HepG2 (cell line): ENCODE measurements around the gene LSM12. TPM values are rescaled to one million over a fixed set of nuclear protein-coding genes. Genes with fewer than 3 reads are reported as not detected.

Source experiments
- CTCF ChIP-seq: sonication (generic); formaldehyde crosslinking; IDR thresholded peaks from 2 replicates; pipeline ENCODE4 v1.5.0; 2020; ENCODE audit warnings: mild to moderate bottlenecking, missing genetic modification reagents, moderate library complexity
- FOXM1 ChIP-seq: sonication (generic); formaldehyde crosslinking; IDR thresholded peaks from 2 replicates; pipeline ENCODE4 v1.5.0; 2020; ENCODE audit warnings: missing genetic modification reagents
- ISL2 ChIP-seq: sonication (generic); formaldehyde crosslinking; IDR thresholded peaks from 2 replicates; pipeline ENCODE4 v1.5.0; 2020; ENCODE audit warnings: missing genetic modification reagents
- NFATC3 ChIP-seq: sonication (generic); formaldehyde crosslinking; IDR thresholded peaks from 2 replicates; pipeline ENCODE4 v1.5.1; 2020; ENCODE audit warnings: mild to moderate bottlenecking, missing genetic modification reagents
- RFXAP ChIP-seq: sonication (generic); formaldehyde crosslinking; IDR thresholded peaks from 2 replicates; pipeline ENCODE4 v1.4.0; 2020; ENCODE audit warnings: missing genetic modification reagents, borderline replicate concordance
- SAFB2 ChIP-seq: sonication (generic); formaldehyde crosslinking; IDR thresholded peaks from 2 replicates; pipeline ENCODE4 v1.5.1; 2020; ENCODE audit warnings: missing genetic modification reagents, low read depth, mild to moderate bottlenecking, borderline replicate concordance
- SMAD3 ChIP-seq: sonication (generic); formaldehyde crosslinking; IDR thresholded peaks from 2 replicates; pipeline ENCODE4 v1.4.0; 2020; ENCODE audit warnings: missing genetic modification reagents
- STAT5B ChIP-seq: sonication (generic); formaldehyde crosslinking; IDR thresholded peaks from 2 replicates; pipeline ENCODE4 v1.4.0; 2020; ENCODE audit warnings: missing genetic modification reagents
- TRIM22 ChIP-seq: fragments of 450-650 bp; IDR thresholded peaks from 2 replicates; pipeline ENCODE4 v1.6.1; 2017
- ZBTB46 ChIP-seq: sonication (generic); formaldehyde crosslinking; IDR thresholded peaks from 2 replicates; pipeline ENCODE4 v1.4.0; 2020; ENCODE audit warnings: mild to moderate bottlenecking, missing genetic modification reagents, borderline replicate concordance
- ZFP36 ChIP-seq: fragments of 150-350 bp; IDR thresholded peaks from 2 replicates; pipeline ENCODE4 v1.6.1; 2018; ENCODE audit warnings: borderline replicate concordance, low read length, low read depth; ENCODE audit not compliant: partially characterized antibody
- ZNF354B ChIP-seq: sonication (generic); formaldehyde crosslinking; IDR thresholded peaks from 2 replicates; pipeline ENCODE4 v1.8.0; 2022; ENCODE audit warnings: mild to moderate bottlenecking, missing genetic modification reagents
- ZNF562 ChIP-seq: sonication (generic); formaldehyde crosslinking; IDR thresholded peaks from 2 replicates; pipeline ENCODE4 v1.8.0; 2022; ENCODE audit warnings: missing genetic modification reagents, borderline replicate concordance
- ZNF737 ChIP-seq: sonication (generic); formaldehyde crosslinking; IDR thresholded peaks from 2 replicates; pipeline ENCODE4 v1.5.0; 2020; ENCODE audit warnings: missing genetic modification reagents, mild to moderate bottlenecking, borderline replicate concordance
- polyA plus RNA-seq, 8 experiments: library from polyadenylated mRNA; depleted of rRNA in 3 of 8; stranded (reverse) in 7 of 8; unstranded in 1 of 8; fragments of >200 nt; fragmentation: Illumina TruSeq in 4 of 8; extraction: Trizol in 4 of 8; gene quantifications; 2 replicates each; pipeline versions ENCODE4 v1.2.1 to v1.2.3, GENCODE V29; 2011 to 2016; ENCODE audit warnings: low read depth in 4 of 8, missing spikeins in 1 of 8, mixed read lengths in 1 of 8; ENCODE audit not compliant: insufficient read depth in 1 of 8
- total RNA-seq, 5 experiments: library from RNA; depleted of rRNA; stranded (reverse); fragments of >200 nt; fragmentation: Illumina TruSeq; extraction: Trizol; gene quantifications; 2 replicates each; pipeline ENCODE4 v1.2.3, GENCODE V29; 2016; ENCODE audit warnings: low read depth in 1 of 5
- TF ChIP-seq, protein P1 (sequence below): sonication (generic); formaldehyde crosslinking; IDR thresholded peaks from 2 replicates; pipeline ENCODE4 v1.5.0; 2020; ENCODE audit warnings: missing genetic modification reagents
- TF ChIP-seq, protein P2 (sequence below): sonication (generic); formaldehyde crosslinking; IDR thresholded peaks from 2 replicates; pipeline ENCODE4 v1.4.0; 2020; ENCODE audit warnings: missing genetic modification reagents, borderline replicate concordance
- TF ChIP-seq, protein P3 (sequence below): sonication (generic); formaldehyde crosslinking; IDR thresholded peaks from 2 replicates; pipeline ENCODE4 v1.4.0; 2020; ENCODE audit warnings: missing genetic modification reagents, borderline replicate concordance

The LSM12 gene
- total and polyA plus RNA-seq, 2 of the 13 experiments (the other 11 are each of a cell fraction or from before 2014, with no cell fraction given) = 52.8 to 55.7 TPM

DNA sequence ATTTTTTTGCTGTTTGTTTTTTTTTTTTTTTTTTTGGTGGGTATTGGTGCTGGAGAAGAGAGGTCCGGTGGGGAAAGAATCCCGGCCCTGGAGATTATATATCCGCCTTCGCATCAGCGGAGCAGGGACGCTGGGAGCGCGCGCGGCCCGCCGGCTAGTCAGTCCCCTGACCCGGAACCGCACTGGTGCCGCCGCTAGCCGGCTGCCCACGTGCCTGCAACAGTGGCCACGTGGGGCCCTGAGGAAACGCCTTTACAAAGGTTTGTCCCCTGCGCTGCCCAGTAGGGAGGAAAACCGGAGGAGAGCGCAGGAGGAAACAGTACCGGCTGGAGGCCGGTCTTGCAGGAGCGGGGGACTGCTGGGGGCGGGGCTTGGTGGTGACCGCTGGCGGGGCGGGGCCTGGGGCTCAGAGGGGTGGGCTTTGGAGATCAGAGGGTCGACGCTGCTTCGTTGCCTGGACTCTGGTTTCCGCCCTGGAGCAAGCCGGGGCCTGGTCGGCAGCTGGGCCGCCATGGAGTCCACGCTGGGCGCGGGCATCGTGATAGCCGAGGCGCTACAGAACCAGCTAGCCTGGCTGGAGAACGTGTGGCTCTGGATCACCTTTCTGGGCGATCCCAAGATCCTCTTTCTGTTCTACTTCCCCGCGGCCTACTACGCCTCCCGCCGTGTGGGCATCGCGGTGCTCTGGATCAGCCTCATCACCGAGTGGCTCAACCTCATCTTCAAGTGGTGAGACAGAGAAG is 4.2 kb upstream of the LSM12 start, which contains the start of gene G6PC3 (continued):
- TF ChIP-seq, protein P1, sequence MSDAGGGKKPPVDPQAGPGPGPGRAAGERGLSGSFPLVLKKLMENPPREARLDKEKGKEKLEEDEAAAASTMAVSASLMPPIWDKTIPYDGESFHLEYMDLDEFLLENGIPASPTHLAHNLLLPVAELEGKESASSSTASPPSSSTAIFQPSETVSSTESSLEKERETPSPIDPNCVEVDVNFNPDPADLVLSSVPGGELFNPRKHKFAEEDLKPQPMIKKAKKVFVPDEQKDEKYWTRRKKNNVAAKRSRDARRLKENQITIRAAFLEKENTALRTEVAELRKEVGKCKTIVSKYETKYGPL = peak; percentile 68; the same call in 1 of the 2 replicates
- TF ChIP-seq RFXAP (CRISPR knock-in tag) (peak; percentile 95), ZNF562 (CRISPR knock-in tag) (no peak), SAFB2 (CRISPR knock-in tag) (peak; percentile 95), SMAD3 (CRISPR knock-in tag) (peak; percentile 97), STAT5B (CRISPR knock-in tag) (0 out of 2 replicates have a peak, but pooled peaks have one; percentile 53), NFATC3 (CRISPR knock-in tag) (no peak), CTCF (CRISPR knock-in tag) (peak; percentile 41), ZNF354B (CRISPR knock-in tag) (0 out of 2 replicates have a peak, but pooled peaks have one; percentile 39), ZBTB46 (CRISPR knock-in tag) (no peak), FOXM1 (no peak; the same call in 1 of the 2 replicates), TRIM22 (no peak), ISL2 (CRISPR knock-in tag) (peak; percentile 92), ZNF737 (CRISPR knock-in tag) (no peak; the same call in 1 of the 2 replicates), ZFP36 (no peak)
- TF ChIP-seq, protein P2, sequence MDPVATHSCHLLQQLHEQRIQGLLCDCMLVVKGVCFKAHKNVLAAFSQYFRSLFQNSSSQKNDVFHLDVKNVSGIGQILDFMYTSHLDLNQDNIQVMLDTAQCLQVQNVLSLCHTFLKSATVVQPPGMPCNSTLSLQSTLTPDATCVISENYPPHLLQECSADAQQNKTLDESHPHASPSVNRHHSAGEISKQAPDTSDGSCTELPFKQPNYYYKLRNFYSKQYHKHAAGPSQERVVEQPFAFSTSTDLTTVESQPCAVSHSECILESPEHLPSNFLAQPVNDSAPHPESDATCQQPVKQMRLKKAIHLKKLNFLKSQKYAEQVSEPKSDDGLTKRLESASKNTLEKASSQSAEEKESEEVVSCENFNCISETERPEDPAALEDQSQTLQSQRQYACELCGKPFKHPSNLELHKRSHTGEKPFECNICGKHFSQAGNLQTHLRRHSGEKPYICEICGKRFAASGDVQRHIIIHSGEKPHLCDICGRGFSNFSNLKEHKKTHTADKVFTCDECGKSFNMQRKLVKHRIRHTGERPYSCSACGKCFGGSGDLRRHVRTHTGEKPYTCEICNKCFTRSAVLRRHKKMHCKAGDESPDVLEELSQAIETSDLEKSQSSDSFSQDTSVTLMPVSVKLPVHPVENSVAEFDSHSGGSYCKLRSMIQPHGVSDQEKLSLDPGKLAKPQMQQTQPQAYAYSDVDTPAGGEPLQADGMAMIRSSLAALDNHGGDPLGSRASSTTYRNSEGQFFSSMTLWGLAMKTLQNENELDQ (CRISPR knock-in tag) = 0 out of 2 replicates have a peak, but pooled peaks have one; percentile 22
- TF ChIP-seq, protein P3, sequence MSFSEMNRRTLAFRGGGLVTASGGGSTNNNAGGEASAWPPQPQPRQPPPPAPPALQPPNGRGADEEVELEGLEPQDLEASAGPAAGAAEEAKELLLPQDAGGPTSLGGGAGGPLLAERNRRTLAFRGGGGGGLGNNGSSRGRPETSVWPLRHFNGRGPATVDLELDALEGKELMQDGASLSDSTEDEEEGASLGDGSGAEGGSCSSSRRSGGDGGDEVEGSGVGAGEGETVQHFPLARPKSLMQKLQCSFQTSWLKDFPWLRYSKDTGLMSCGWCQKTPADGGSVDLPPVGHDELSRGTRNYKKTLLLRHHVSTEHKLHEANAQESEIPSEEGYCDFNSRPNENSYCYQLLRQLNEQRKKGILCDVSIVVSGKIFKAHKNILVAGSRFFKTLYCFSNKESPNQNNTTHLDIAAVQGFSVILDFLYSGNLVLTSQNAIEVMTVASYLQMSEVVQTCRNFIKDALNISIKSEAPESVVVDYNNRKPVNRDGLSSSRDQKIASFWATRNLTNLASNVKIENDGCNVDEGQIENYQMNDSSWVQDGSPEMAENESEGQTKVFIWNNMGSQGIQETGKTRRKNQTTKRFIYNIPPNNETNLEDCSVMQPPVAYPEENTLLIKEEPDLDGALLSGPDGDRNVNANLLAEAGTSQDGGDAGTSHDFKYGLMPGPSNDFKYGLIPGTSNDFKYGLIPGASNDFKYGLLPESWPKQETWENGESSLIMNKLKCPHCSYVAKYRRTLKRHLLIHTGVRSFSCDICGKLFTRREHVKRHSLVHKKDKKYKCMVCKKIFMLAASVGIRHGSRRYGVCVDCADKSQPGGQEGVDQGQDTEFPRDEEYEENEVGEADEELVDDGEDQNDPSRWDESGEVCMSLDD (CRISPR knock-in tag) = peak; percentile 56; the same call in 1 of the 2 replicates
